CD14-positive monocyte (primary cell): ENCODE measurements around the gene MAS1. TPM values are rescaled to one million over a fixed set of nuclear protein-coding genes. Genes with fewer than 3 reads are reported as not detected.

ENCODE experiments used
- DNase-seq, 3 donors: peaks; one replicate each; pipeline ENCODE4 v3.0.0-alpha.2; 2011 to 2022
- H2AFZ ChIP-seq: 2 replicates; pipeline ENCODE4 v1.6.0; 2012; ENCODE audit warnings: mild to moderate bottlenecking, low read depth, low read length, inconsistent platforms; ENCODE audit not compliant: insufficient read depth, poor library complexity, severe bottlenecking
- H3K27ac ChIP-seq, 2 donors: 1 replicate in 1 of 2; 2 replicates in 1 of 2; pipeline ENCODE4 v1.5.1; 2012 to 2013; ENCODE audit warnings: low read length in 2 of 2, control low read depth in 1 of 2, inconsistent platforms in 1 of 2, low read depth in 1 of 2, mild to moderate bottlenecking in 1 of 2
- H3K27me3 ChIP-seq, 2 donors: one replicate each; pipeline versions ENCODE4 v1.6.0 to v1.6.1; 2011 to 2013; ENCODE audit warnings: low read length in 2 of 2; ENCODE audit not compliant: control insufficient read depth in 2 of 2, insufficient read depth in 2 of 2
- H3K36me3 ChIP-seq, 2 donors: replicated peaks in 1 of 2; 1 replicate in 1 of 2; 2 replicates in 1 of 2; pipeline versions ENCODE4 v1.5.1 to v1.6.1; 2012 to 2013; ENCODE audit warnings: low read length in 2 of 2, control low read depth in 1 of 2, inconsistent platforms in 1 of 2, mild to moderate bottlenecking in 1 of 2; ENCODE audit not compliant: insufficient read depth in 2 of 2, control insufficient read depth in 1 of 2
- H3K4me1 ChIP-seq, 2 donors: 1 replicate in 1 of 2; 2 replicates in 1 of 2; pipeline versions ENCODE4 v1.5.1 to v1.6.1; 2012 to 2013; ENCODE audit warnings: low read length in 2 of 2, control low read depth in 1 of 2, inconsistent platforms in 1 of 2, mild to moderate bottlenecking in 1 of 2, moderate library complexity in 1 of 2; ENCODE audit not compliant: insufficient read depth in 2 of 2, control insufficient read depth in 1 of 2
- H3K4me2 ChIP-seq: replicated peaks from 2 replicates; pipeline ENCODE3; 2012; ENCODE audit warnings: low read length, moderate library complexity, mild to moderate bottlenecking; ENCODE audit not compliant: poor library complexity, severe bottlenecking; ENCODE audit errors: extremely low read depth
- H3K4me3 ChIP-seq, 3 experiments: fragments of 200-600 bp in 1 of 3; sonication (generic) in 1 of 3; replicated peaks in 1 of 3; 1 replicate in 2 of 3; 2 replicates in 1 of 3; pipeline ENCODE4 v1.5.1; 2011 to 2013; ENCODE audit warnings: low read length in 3 of 3, mild to moderate bottlenecking in 3 of 3, control low read depth in 2 of 3, low read depth in 2 of 3, inconsistent platforms in 1 of 3, moderate library complexity in 1 of 3
- H3K79me2 ChIP-seq: 2 replicates; pipeline ENCODE4 v1.6.0; 2012; ENCODE audit warnings: mild to moderate bottlenecking, control low read depth, inconsistent platforms, low read length, moderate library complexity; ENCODE audit not compliant: insufficient read depth
- H3K9ac ChIP-seq: 2 replicates; pipeline ENCODE4 v1.6.0; 2017; ENCODE audit warnings: low read length, mild to moderate bottlenecking; ENCODE audit not compliant: insufficient read depth, poor library complexity, severe bottlenecking
- H3K9me3 ChIP-seq, 2 donors: replicated peaks in 1 of 2; 1 replicate in 1 of 2; 2 replicates in 1 of 2; pipeline versions ENCODE4 v1.5.1 to v1.6.1; 2012 to 2013; ENCODE audit warnings: low read length in 2 of 2, control low read depth in 1 of 2; ENCODE audit not compliant: control insufficient read depth in 1 of 2, insufficient read depth in 1 of 2
- H4K20me1 ChIP-seq: 2 replicates; pipeline ENCODE4 v1.6.0; 2012; ENCODE audit warnings: mild to moderate bottlenecking, low read length, control low read depth, moderate library complexity; ENCODE audit not compliant: insufficient read depth
- H3K27ac Mint-ChIP-seq, 7 donors: one replicate each; pipeline ENCODE4 v1.8.0; 2020; ENCODE audit warnings: mild to moderate bottlenecking in 7 of 7, mixed read lengths in 7 of 7, moderate library complexity in 6 of 7, inconsistent platforms in 2 of 7
- H3K27me3 Mint-ChIP-seq, 3 donors: one replicate each; pipeline ENCODE4 v1.8.0; 2021 to 2022; ENCODE audit warnings: low read depth in 3 of 3, mild to moderate bottlenecking in 3 of 3, mixed read lengths in 3 of 3, moderate library complexity in 3 of 3, inconsistent platforms in 1 of 3
- H3K36me3 Mint-ChIP-seq, 2 donors: one replicate each; pipeline ENCODE4 v1.8.0; 2020; ENCODE audit warnings: mixed read lengths in 2 of 2, inconsistent platforms in 1 of 2, mild to moderate bottlenecking in 1 of 2
- H3K4me1 Mint-ChIP-seq: one replicate; pipeline ENCODE4 v1.8.0; 2020; ENCODE audit warnings: mild to moderate bottlenecking, mixed read lengths
- H3K4me3 Mint-ChIP-seq, 2 donors: one replicate each; pipeline ENCODE4 v1.8.0; 2020; ENCODE audit warnings: mild to moderate bottlenecking in 2 of 2, mixed read lengths in 2 of 2, moderate library complexity in 1 of 2
- H3K9me3 Mint-ChIP-seq, 7 donors: one replicate each; pipeline ENCODE4 v1.8.0; 2020 to 2022; ENCODE audit warnings: mixed read lengths in 7 of 7, mild to moderate bottlenecking in 6 of 7, moderate library complexity in 6 of 7, inconsistent platforms in 2 of 7
- CTCF ChIP-seq: fragments of 200-600 bp; IDR thresholded peaks from one replicate; pipeline ENCODE4 v1.8.0; 2022; ENCODE audit warnings: antibody characterized with exemption, mild to moderate bottlenecking
- WGBS: methylation state at CpG from one replicate; pipeline ENCODE4 v1.1.5; 2013; ENCODE audit warnings: missing lambda C conversion rate; ENCODE audit not compliant: insufficient coverage; 5-methylcytosine and 5-hydroxymethylcytosine counted together
- intact Hi-C, 2 donors: fragments of 100-400 bp; cut with micrococcal nuclease; formaldehyde crosslinking; loops; one replicate each; pipeline versions ENCODE4 v1.15.0 to v1.15.1; 2023
- polyA plus RNA-seq, 3 donors: library from polyadenylated mRNA; depleted of rRNA in 1 of 3; unstranded in 2 of 3; stranded (reverse) in 1 of 3; fragments of 300-500 nt in 2 of 3; fragments of >200 nt in 1 of 3; fragmentation: Illumina TruSeq in 2 of 3; gene quantifications; 1 replicate in 2 of 3; 2 replicates in 1 of 3; pipeline ENCODE4 v1.2.3, GENCODE V29; 2012 to 2021

Gene MAS1
- polyA plus RNA-seq, 3 donors = not detected

- no peak for TF ChIP-seq CTCF
- no peak for DNase-seq
- H3K27ac ChIP-seq = no peak overlapping the region
- peaks cover 15% of the 10 kb centered on the region for H3K4me1 Mint-ChIP-seq
- intact Hi-C loops = no loop called here
- peaks cover 22 to 26% of the 10 kb centered on the region in 2 donors for H3K27me3 ChIP-seq
- peaks cover 20 to 46% (median 29%) of the 10 kb centered on the region in 3 donors for H3K27me3 Mint-ChIP-seq
- H3K36me3 Mint-ChIP-seq = no peaks in the 10 kb centered on the region
- H3K79me2 ChIP-seq = no peaks in the 10 kb centered on the region
- no peaks in the 10 kb centered on the region for H3K36me3 ChIP-seq
- WGBS = 93% methylated on average over 4 of the region's 5 CpGs
- no peak overlapping the region for H3K4me3 ChIP-seq
- H3K4me3 Mint-ChIP-seq = peak overlapping the region in 1 of 2 donors; percentile 26
- no peak overlapping the region for H3K9ac ChIP-seq
- H3K4me2 ChIP-seq = no peak overlapping the region
- H4K20me1 ChIP-seq = no peaks in the 10 kb centered on the region
- no peak overlapping the region for H2AFZ ChIP-seq
- peaks cover 11 to 13% of the 10 kb centered on the region in 2 donors for H3K4me1 ChIP-seq
- H3K9me3 Mint-ChIP-seq = peaks cover 2 to 6% (median 4%) of the 10 kb centered on the region in 7 donors
- H3K27ac Mint-ChIP-seq = no peak overlapping the region
- no peaks in the 10 kb centered on the region for H3K9me3 ChIP-seq
These were observed 19.6 kb downstream of the MAS1 start for GRCh38 chr6:159910342-159910741.

GRCh38 chr6:159913375-159913774 lies 22.6 kb downstream of the MAS1 start:
- intact Hi-C loops = no loop called here
- Histone ChIP-seq H3K9me3 (no peaks in the 10 kb centered on the region), H3K36me3 (no peaks in the 10 kb centered on the region), H3K9ac (no peak overlapping the region), H3K4me2 (no peak overlapping the region), H3K4me1 (peaks cover 10% of the 10 kb centered on the region in 2 donors), H4K20me1 (no peaks in the 10 kb centered on the region), H3K79me2 (no peaks in the 10 kb centered on the region), H3K27ac (no peak overlapping the region), H3K27me3 (peaks cover 22 to 26% of the 10 kb centered on the region in 2 donors), H2AFZ (no peak overlapping the region), H3K4me3 (no peak overlapping the region)
- Mint-ChIP-seq H3K4me1 (peaks cover 10% of the 10 kb centered on the region), H3K36me3 (no peaks in the 10 kb centered on the region), H3K4me3 (no peak overlapping the region), H3K27me3 (peaks cover 22 to 51% (median 26%) of the 10 kb centered on the region in 3 donors), H3K27ac (no peak overlapping the region), H3K9me3 (peaks cover 2 to 5% (median 4%) of the 10 kb centered on the region in 7 donors)
- no peak for TF ChIP-seq CTCF
- DNase-seq = no peak
- WGBS = 64% methylated on average over 2 of the region's 2 CpGs
